NCI-H2107 treated with DMSO at 0.1 percent for 48 hours (cell line): Measurements from ENCODE around the gene RUNX1.
"Not testable (repeated sequence)": the region's sequence is repeated elsewhere in the genome, so short reads cannot be mapped to it uniquely, and the experiment has no call there.

ENCODE experiments used
- DNase-seq: peaks from one replicate; lab custom pipeline; 2025; ENCODE audit not compliant: unreplicated experiment; lab: John Stamatoyannopoulos, UW

RUNX1 gene

GRCh38 chr21:34815831-34816705, 233.0 kb downstream of the RUNX1 start:
- no peak for DNase-seq

- no peak for DNase-seq
Measured at GRCh38 chr21:34814529-34814951, 234.6 kb downstream of the RUNX1 start.

GRCh38 chr21:34813266-34813894, 235.7 kb downstream of the RUNX1 start:
- no peak for DNase-seq

GRCh38 chr21:34812504-34813265, 236.4 kb downstream of the RUNX1 start:
- DNase-seq = no peak

GRCh38 chr21:34811368-34811767, 237.7 kb downstream of the RUNX1 start:
- no peak for DNase-seq

- DNase-seq = no peak
Measured at GRCh38 chr21:34810786-34811185, 238.3 kb downstream of the RUNX1 start.

GRCh38 chr21:34809822-34810221, 239.3 kb downstream of the RUNX1 start:
- DNase-seq = no peak

- no peak for DNase-seq
Measured at GRCh38 chr21:34808569-34809204, 240.4 kb downstream of the RUNX1 start.

GRCh38 chr21:34807881-34808568, 241.1 kb downstream of the RUNX1 start:
- DNase-seq = no peak

- no peak for DNase-seq
Measured at GRCh38 chr21:34807146-34807880, 241.8 kb downstream of the RUNX1 start.

- no peak for DNase-seq
Measured at GRCh38 chr21:34806423-34806822, 242.7 kb downstream of the RUNX1 start.

- DNase-seq = no peak
Measured at GRCh38 chr21:34805157-34805556, 243.9 kb downstream of the RUNX1 start.

- not testable (repeated sequence) for DNase-seq
Measured at GRCh38 chr21:34804584-34804983, 244.5 kb downstream of the RUNX1 start.

- no peak for DNase-seq
Measured at GRCh38 chr21:34803782-34804370, 245.2 kb downstream of the RUNX1 start.

- no peak for DNase-seq
Measured at GRCh38 chr21:34802180-34802899, 246.8 kb downstream of the RUNX1 start.

GRCh38 chr21:34801519-34802132, 247.5 kb downstream of the RUNX1 start:
- DNase-seq = peak; percentile 34

- DNase-seq = no peak
Measured at GRCh38 chr21:34800797-34801518, 248.1 kb downstream of the RUNX1 start.

- DNase-seq = no peak
Measured at GRCh38 chr21:34799092-34799491, 250.0 kb downstream of the RUNX1 start.
